HG03460 (cell line): ENCODE results near the gene TBC1D16.
"Not testable (repeated sequence)": the region's sequence is repeated elsewhere in the genome, so short reads cannot be mapped to it uniquely, and the experiment has no call there.

Experiments used
- ATAC-seq: cut with Tn5 transposase; IDR thresholded peaks from one replicate; pipeline ENCODE4 v1.9.1; 2021; ENCODE audit not compliant: unreplicated experiment

TBC1D16 gene

GRCh38 chr17:79897243-79898063 is 138.2 kb downstream of the TBC1D16 start:
- ATAC-seq = no peak

- not testable (repeated sequence) for ATAC-seq
These were observed 142.2 kb downstream of the TBC1D16 start for GRCh38 chr17:79893457-79893856.

- ATAC-seq = no peak
These were observed 143.0 kb downstream of the TBC1D16 start for GRCh38 chr17:79892457-79893241.

GRCh38 chr17:79891113-79891730 is 144.4 kb downstream of the TBC1D16 start:
- no peak for ATAC-seq

- ATAC-seq = no peak
These were observed 145.0 kb downstream of the TBC1D16 start for GRCh38 chr17:79890706-79891105.

- ATAC-seq = no peak
These were observed 146.6 kb downstream of the TBC1D16 start for GRCh38 chr17:79888811-79889634.

- ATAC-seq = no peak
These were observed 147.6 kb downstream of the TBC1D16 start for GRCh38 chr17:79888009-79888540.

- no peak for ATAC-seq
These were observed 148.2 kb downstream of the TBC1D16 start for GRCh38 chr17:79887451-79887991.

GRCh38 chr17:79883202-79883601 is 152.5 kb downstream of the TBC1D16 start:
- no peak for ATAC-seq
